Suprapubic skin (tissue), 4 donors: ENCODE results near the gene PAQR5. TPM values are rescaled to one million over a fixed set of nuclear protein-coding genes. Genes with fewer than 3 reads are reported as not detected.

Experiments used
- DNase-seq, 2 donors: peaks; one replicate each; pipeline ENCODE4 v3.0.0-alpha.2; 2019; ENCODE audit warnings: low spot score in 2 of 2
- H3K27ac ChIP-seq: fragments of 200-600 bp; sonication (generic); one replicate; pipeline ENCODE4 v1.5.1; 2019
- H3K27me3 ChIP-seq: fragments of 200-600 bp; sonication (generic); one replicate; pipeline ENCODE4 v1.5.1; 2019
- H3K36me3 ChIP-seq: fragments of 200-600 bp; sonication (generic); one replicate; pipeline ENCODE4 v1.5.1; 2019
- H3K4me1 ChIP-seq: fragments of 200-600 bp; sonication (generic); one replicate; pipeline ENCODE4 v1.5.1; 2019
- H3K4me3 ChIP-seq: fragments of 200-600 bp; sonication (generic); one replicate; pipeline ENCODE4 v1.5.1; 2019; ENCODE audit warnings: mild to moderate bottlenecking
- H3K9me3 ChIP-seq: fragments of 200-600 bp; sonication (generic); one replicate; pipeline ENCODE4 v1.5.1; 2019
- CTCF ChIP-seq, 2 donors: fragments of 200-600 bp in 1 of 2; fragments of 450-650 bp in 1 of 2; sonication (generic) in 1 of 2; IDR thresholded peaks; one replicate each; pipeline ENCODE4 v1.5.1; 2016 to 2019; ENCODE audit warnings: antibody characterized with exemption in 2 of 2, mild to moderate bottlenecking in 1 of 2, moderate library complexity in 1 of 2
- EP300 ChIP-seq: sonication (generic); formaldehyde crosslinking; IDR thresholded peaks from one replicate; pipeline ENCODE4 v1.6.1; 2017; ENCODE audit warnings: antibody characterized with exemption
- POLR2A ChIP-seq, 2 donors: fragments of 450-650 bp; IDR thresholded peaks; one replicate each; pipeline ENCODE4 v1.6.1; 2017; ENCODE audit warnings: antibody characterized with exemption in 2 of 2, mild to moderate bottlenecking in 2 of 2, moderate library complexity in 2 of 2
- POLR2AphosphoS5 ChIP-seq, 3 donors: sonication (generic); formaldehyde crosslinking; IDR thresholded peaks; one replicate each; pipeline ENCODE4 v1.6.1; 2017; ENCODE audit warnings: antibody characterized with exemption in 3 of 3
- WGBS: methylation state at CpG from one replicate; pipeline ENCODE4 v1.1.5; 2018; 5-methylcytosine and 5-hydroxymethylcytosine counted together
- total RNA-seq, 4 donors: library from RNA; depleted of rRNA; stranded (reverse); fragments of >200 nt; gene quantifications; one replicate each; pipeline ENCODE4 v1.1.0, GENCODE V29; 2016

The PAQR5 gene
- total RNA-seq, 4 donors from 2014 or later: 2.5 to 22.4 (median 9.3) TPM

- no peak for DNase-seq
- H3K9me3 ChIP-seq: no peaks in the 10 kb centered on the region
- no peak overlapping the region for H3K27ac ChIP-seq
- TF ChIP-seq CTCF (IDR thresholded peaks at IDR 0.05) (no peak), EP300 (no peak), POLR2AphosphoS5 (IDR thresholded peaks at IDR 0.05) (no peak), POLR2A (IDR thresholded peaks at IDR 0.05) (no peak)
- no peaks in the 10 kb centered on the region for H3K36me3 ChIP-seq
- H3K4me3 ChIP-seq: no peak overlapping the region
- H3K27me3 ChIP-seq: no peaks in the 10 kb centered on the region
- H3K4me1 ChIP-seq: no peaks in the 10 kb centered on the region
- WGBS: 87% methylated on average over 5 of the region's 5 CpGs
Observed at GRCh38 chr15:69346112-69346511, 47.4 kb downstream of the PAQR5 start.

- no peaks in the 10 kb centered on the region for H3K9me3 ChIP-seq
- H3K27me3 ChIP-seq: no peaks in the 10 kb centered on the region
- H3K27ac ChIP-seq: no peak overlapping the region
- H3K36me3 ChIP-seq: no peaks in the 10 kb centered on the region
- H3K4me1 ChIP-seq: no peaks in the 10 kb centered on the region
- H3K4me3 ChIP-seq: no peak overlapping the region
- no peak for TF ChIP-seq CTCF (IDR thresholded peaks at IDR 0.05)
- TF ChIP-seq POLR2A (IDR thresholded peaks at IDR 0.05): no peak
- no peak for TF ChIP-seq POLR2AphosphoS5 (IDR thresholded peaks at IDR 0.05)
- no peak for TF ChIP-seq EP300
- 91% methylated on average over 4 of the region's 4 CpGs for WGBS
- no peak for DNase-seq
Observed at GRCh38 chr15:69351333-69351732, 52.6 kb downstream of the PAQR5 start.

GRCh38 chr15:69351884-69352283, 53.2 kb downstream of the PAQR5 start:
- no peak for DNase-seq
- TF ChIP-seq EP300: no peak
- no peak for TF ChIP-seq POLR2AphosphoS5 (IDR thresholded peaks at IDR 0.05)
- TF ChIP-seq POLR2A (IDR thresholded peaks at IDR 0.05): no peak
- no peak for TF ChIP-seq CTCF (IDR thresholded peaks at IDR 0.05)
- Histone ChIP-seq H3K27me3 (no peaks in the 10 kb centered on the region), H3K4me1 (no peaks in the 10 kb centered on the region), H3K9me3 (no peaks in the 10 kb centered on the region), H3K36me3 (no peaks in the 10 kb centered on the region), H3K4me3 (no peak overlapping the region), H3K27ac (no peak overlapping the region)
- WGBS: 100% methylated on average over 1 of the region's 2 CpGs

- 77% methylated on average over 9 of the region's 9 CpGs for whole genome bisulfite sequencing
- TF ChIP-seq CTCF (IDR thresholded peaks at IDR 0.05) (no peak), POLR2A (IDR thresholded peaks at IDR 0.05) (no peak), EP300 (no peak), POLR2AphosphoS5 (IDR thresholded peaks at IDR 0.05) (no peak)
- no peaks in the 10 kb centered on the region for H3K27me3 ChIP-seq
- no peak overlapping the region for H3K27ac ChIP-seq
- no peaks in the 10 kb centered on the region for H3K4me1 ChIP-seq
- no peaks in the 10 kb centered on the region for H3K36me3 ChIP-seq
- H3K9me3 ChIP-seq: no peaks in the 10 kb centered on the region
- H3K4me3 ChIP-seq: no peak overlapping the region
- no peak for DNase-seq
Observed at GRCh38 chr15:69357773-69358771, 59.4 kb downstream of the PAQR5 start.

GRCh38 chr15:69358850-69359249, 60.1 kb downstream of the PAQR5 start:
- Histone ChIP-seq H3K9me3 (no peaks in the 10 kb centered on the region), H3K4me3 (no peak overlapping the region), H3K36me3 (no peaks in the 10 kb centered on the region), H3K4me1 (no peaks in the 10 kb centered on the region), H3K27ac (no peak overlapping the region), H3K27me3 (no peaks in the 10 kb centered on the region)
- WGBS: 96% methylated on average over 4 of the region's 4 CpGs
- TF ChIP-seq POLR2A (IDR thresholded peaks at IDR 0.05) (no peak), EP300 (no peak), CTCF (IDR thresholded peaks at IDR 0.05) (no peak), POLR2AphosphoS5 (IDR thresholded peaks at IDR 0.05) (no peak)
- DNase-seq: no peak
